Mesothelial cell of epicardium (in vitro differentiated cells): ENCODE data around the gene RIPOR2. TPM values are rescaled to one million over a fixed set of nuclear protein-coding genes. Genes with fewer than 3 reads are reported as not detected.

Source experiments
- DNase-seq, 2 experiments: peaks; one replicate each; pipeline ENCODE4 v3.0.0; 2021; ENCODE audit warnings: low spot score in 2 of 2; ENCODE audit not compliant: unreplicated experiment in 2 of 2
- H3K27ac Mint-ChIP-seq: 2 replicates; pipeline ENCODE4 v1.8.0; 2021; ENCODE audit warnings: mixed read lengths
- H3K27me3 Mint-ChIP-seq: 2 replicates; pipeline ENCODE4 v1.8.0; 2021; ENCODE audit warnings: low read depth, mixed read lengths
- H3K36me3 Mint-ChIP-seq: 2 replicates; pipeline ENCODE4 v1.8.0; 2021; ENCODE audit warnings: mixed read lengths
- H3K4me1 Mint-ChIP-seq: 2 replicates; pipeline ENCODE4 v1.8.0; 2021; ENCODE audit warnings: mixed read lengths
- H3K4me3 Mint-ChIP-seq: 2 replicates; pipeline ENCODE4 v1.8.0; 2021; ENCODE audit warnings: mild to moderate bottlenecking, moderate library complexity, mixed read lengths
- H3K9me3 Mint-ChIP-seq: 2 replicates; pipeline ENCODE4 v1.8.0; 2021; ENCODE audit warnings: mixed read lengths
- CTCF ChIP-seq: fragments of 200-600 bp; sonication (generic); IDR thresholded peaks from one replicate; pipeline ENCODE4 v1.5.0; 2021; ENCODE audit warnings: antibody characterized with exemption; ENCODE audit not compliant: unreplicated experiment
- total RNA-seq: library from RNA; stranded (reverse); gene quantifications from 3 replicates; pipeline ENCODE4 v1.2.1, GENCODE V29; 2021

Gene RIPOR2
- total RNA-seq, 1 donor from 2014 or later = 1.7 TPM

GRCh38 chr6:24823185-24823584 lies 112.6 kb downstream of the RIPOR2 start:
- H3K27me3 Mint-ChIP-seq = no peaks in the 10 kb centered on the region
- no peak overlapping the region for H3K27ac Mint-ChIP-seq
- no peaks in the 10 kb centered on the region for H3K9me3 Mint-ChIP-seq
- TF ChIP-seq CTCF = no peak
- no peak overlapping the region for H3K4me3 Mint-ChIP-seq
- DNase-seq = no peak
- H3K36me3 Mint-ChIP-seq = no peaks in the 10 kb centered on the region
- H3K4me1 Mint-ChIP-seq = peaks cover 4% of the 10 kb centered on the region

- H3K27ac Mint-ChIP-seq = no peak overlapping the region
- H3K27me3 Mint-ChIP-seq = no peaks in the 10 kb centered on the region
- no peaks in the 10 kb centered on the region for H3K36me3 Mint-ChIP-seq
- no peak for TF ChIP-seq CTCF
- H3K9me3 Mint-ChIP-seq = no peaks in the 10 kb centered on the region
- H3K4me1 Mint-ChIP-seq = peaks cover 4% of the 10 kb centered on the region
- no peak for DNase-seq
- H3K4me3 Mint-ChIP-seq = no peak overlapping the region
Observed at GRCh38 chr6:24822696-24823095, 113.1 kb downstream of the RIPOR2 start.

GRCh38 chr6:24821860-24822444 lies 113.8 kb downstream of the RIPOR2 start:
- Mint-ChIP-seq H3K27ac (no peak overlapping the region), H3K27me3 (no peaks in the 10 kb centered on the region), H3K36me3 (no peaks in the 10 kb centered on the region), H3K4me3 (no peak overlapping the region), H3K4me1 (peaks cover 4% of the 10 kb centered on the region), H3K9me3 (no peaks in the 10 kb centered on the region)
- no peak for TF ChIP-seq CTCF
- no peak for DNase-seq

GRCh38 chr6:24818346-24818745 lies 117.4 kb downstream of the RIPOR2 start:
- H3K4me1 Mint-ChIP-seq = no peaks in the 10 kb centered on the region
- H3K9me3 Mint-ChIP-seq = no peaks in the 10 kb centered on the region
- no peak overlapping the region for H3K27ac Mint-ChIP-seq
- no peaks in the 10 kb centered on the region for H3K36me3 Mint-ChIP-seq
- no peak for TF ChIP-seq CTCF
- no peaks in the 10 kb centered on the region for H3K27me3 Mint-ChIP-seq
- DNase-seq = no peak
- H3K4me3 Mint-ChIP-seq = no peak overlapping the region

GRCh38 chr6:24809728-24810127 lies 126.0 kb downstream of the RIPOR2 start:
- Mint-ChIP-seq H3K4me1 (no peaks in the 10 kb centered on the region), H3K27me3 (no peaks in the 10 kb centered on the region), H3K9me3 (no peaks in the 10 kb centered on the region), H3K4me3 (no peak overlapping the region), H3K36me3 (no peaks in the 10 kb centered on the region), H3K27ac (no peak overlapping the region)
- no peak for DNase-seq
- TF ChIP-seq CTCF = no peak

- Mint-ChIP-seq H3K4me3 (no peak overlapping the region), H3K36me3 (no peaks in the 10 kb centered on the region), H3K27me3 (no peaks in the 10 kb centered on the region), H3K4me1 (no peaks in the 10 kb centered on the region), H3K27ac (no peak overlapping the region), H3K9me3 (no peaks in the 10 kb centered on the region)
- DNase-seq = no peak
- TF ChIP-seq CTCF = no peak
Observed at GRCh38 chr6:24807584-24807983, 128.2 kb downstream of the RIPOR2 start.
